HG03457 (cell line): ENCODE data around the gene ATP8A2.

ENCODE experiments used
- ATAC-seq: cut with Tn5 transposase; IDR thresholded peaks from one replicate; pipeline ENCODE4 v1.9.1; 2021; ENCODE audit warnings: moderate number of reproducible peaks; ENCODE audit not compliant: unreplicated experiment

The ATP8A2 gene

GRCh38 chr13:25906191-25906661 lies 534.5 kb downstream of the ATP8A2 start:
- ATAC-seq, result no peak

- no peak for ATAC-seq
Measured at GRCh38 chr13:25908366-25908765, 536.6 kb downstream of the ATP8A2 start.

- no peak for ATAC-seq
Measured at GRCh38 chr13:25910243-25910642, 538.5 kb downstream of the ATP8A2 start.

GRCh38 chr13:25910991-25911419 lies 539.2 kb downstream of the ATP8A2 start:
- no peak for ATAC-seq

- no peak for ATAC-seq
Measured at GRCh38 chr13:25912961-25913360, 541.2 kb downstream of the ATP8A2 start.

- ATAC-seq, result no peak
Measured at GRCh38 chr13:25915840-25916518, 544.2 kb downstream of the ATP8A2 start.

- no peak for ATAC-seq
Measured at GRCh38 chr13:25920277-25920676, 548.5 kb downstream of the ATP8A2 start.

GRCh38 chr13:25920931-25921330 lies 549.2 kb downstream of the ATP8A2 start:
- ATAC-seq, result no peak

GRCh38 chr13:25922376-25922775 lies 550.6 kb downstream of the ATP8A2 start:
- ATAC-seq, result no peak

GRCh38 chr13:25923217-25924085 lies 551.7 kb downstream of the ATP8A2 start:
- no peak for ATAC-seq

- ATAC-seq, result no peak
Measured at GRCh38 chr13:25927363-25927762, 555.6 kb downstream of the ATP8A2 start.

GRCh38 chr13:25927932-25928331 lies 556.2 kb downstream of the ATP8A2 start:
- no peak for ATAC-seq

GRCh38 chr13:25928941-25929505 lies 557.2 kb downstream of the ATP8A2 start:
- no peak for ATAC-seq

GRCh38 chr13:25929816-25930215 lies 558.0 kb downstream of the ATP8A2 start:
- ATAC-seq, result no peak

- ATAC-seq, result no peak
Measured at GRCh38 chr13:25930653-25931052, 558.9 kb downstream of the ATP8A2 start.

- ATAC-seq, result no peak
Measured at GRCh38 chr13:25932365-25932764, 560.6 kb downstream of the ATP8A2 start.

GRCh38 chr13:25933520-25933919 lies 561.7 kb downstream of the ATP8A2 start:
- ATAC-seq, result no peak

GRCh38 chr13:25934127-25934526 lies 562.4 kb downstream of the ATP8A2 start:
- no peak for ATAC-seq

GRCh38 chr13:25939961-25940687 lies 568.4 kb downstream of the ATP8A2 start:
- ATAC-seq, result no peak

- ATAC-seq, result no peak
Measured at GRCh38 chr13:25943081-25943480, 571.3 kb downstream of the ATP8A2 start.

GRCh38 chr13:25943658-25944057 lies 571.9 kb downstream of the ATP8A2 start:
- ATAC-seq, result no peak
